Common myeloid progenitor, CD34-positive (primary cell): Measurements from ENCODE around the gene USF1.

Experiments used
- CTCF ChIA-PET: fragments of 350-600 bp; sonication (Branson Sonifier 250); formaldehyde crosslinking; loops from one replicate; lab custom pipeline; 2021; ENCODE audit warnings: antibody characterized with exemption; lab: Charles Lee
- POLR2A ChIA-PET: fragments of 350-600 bp; sonication (Branson Sonifier 250); formaldehyde crosslinking; loops from one replicate; lab custom pipeline; 2021; ENCODE audit warnings: antibody characterized with exemption; lab: Charles Lee
- DNase-seq, 3 donors: peaks; one replicate each; pipeline versions ENCODE4 v3.0.0 to v3.0.0-alpha.2; 2013
- H3K27ac ChIP-seq, 2 experiments: 1 replicate in 1 of 2; 2 replicates in 1 of 2; pipeline ENCODE4 v1.7.0; 2013; ENCODE audit warnings: inconsistent platforms in 2 of 2, low read length in 2 of 2, mild to moderate bottlenecking in 2 of 2, low read depth in 1 of 2, moderate library complexity in 1 of 2; ENCODE audit not compliant: severe bottlenecking in 2 of 2, insufficient read depth in 1 of 2, poor library complexity in 1 of 2
- H3K27me3 ChIP-seq, 5 experiments: replicated peaks in 2 of 5; 1 replicate in 3 of 5; 2 replicates in 2 of 5; pipeline versions ENCODE4 v1.6.1 to v1.7.0; 2013; ENCODE audit warnings: low read length in 4 of 5, mild to moderate bottlenecking in 2 of 5, moderate library complexity in 2 of 5, inconsistent platforms in 1 of 5; ENCODE audit not compliant: insufficient read depth in 5 of 5, control insufficient read depth in 4 of 5
- H3K36me3 ChIP-seq, 4 experiments: 1 replicate in 2 of 4; 2 replicates in 2 of 4; pipeline versions ENCODE4 v1.6.1 to v1.7.0; 2013; ENCODE audit warnings: low read length in 3 of 4, control low read depth in 1 of 4, mild to moderate bottlenecking in 1 of 4; ENCODE audit not compliant: control insufficient read depth in 4 of 4, insufficient read depth in 4 of 4
- H3K4me1 ChIP-seq, 4 experiments: 1 replicate in 3 of 4; 2 replicates in 1 of 4; pipeline versions ENCODE4 v1.6.1 to v1.7.1; 2013; ENCODE audit warnings: low read length in 3 of 4, mild to moderate bottlenecking in 3 of 4, control low read depth in 1 of 4, inconsistent platforms in 1 of 4, moderate library complexity in 1 of 4; ENCODE audit not compliant: control insufficient read depth in 4 of 4, insufficient read depth in 4 of 4; ENCODE audit errors: control extremely low read depth in 1 of 4
- H3K4me3 ChIP-seq, 7 experiments: 1 replicate in 4 of 7; 2 replicates in 3 of 7; pipeline versions ENCODE4 v1.5.1 to v1.7.0; 2013; ENCODE audit warnings: mild to moderate bottlenecking in 7 of 7, low read length in 6 of 7, moderate library complexity in 6 of 7, inconsistent platforms in 2 of 7, low read depth in 2 of 7, control low read depth in 1 of 7; ENCODE audit not compliant: insufficient read depth in 4 of 7, control insufficient read depth in 1 of 7; ENCODE audit errors: extremely low read depth in 1 of 7
- H3K9me3 ChIP-seq, 5 experiments: 1 replicate in 4 of 5; 2 replicates in 1 of 5; pipeline versions ENCODE4 v1.6.1 to v1.7.1; 2013; ENCODE audit warnings: low read length in 4 of 5, mild to moderate bottlenecking in 2 of 5, inconsistent platforms in 1 of 5, low read depth in 1 of 5, moderate library complexity in 1 of 5; ENCODE audit not compliant: control insufficient read depth in 4 of 5, insufficient read depth in 2 of 5; ENCODE audit errors: control extremely low read depth in 1 of 5
- WGBS: methylation state at CpG from one replicate; pipeline ENCODE4 v1.1.5; 2013; ENCODE audit not compliant: insufficient coverage; 5-methylcytosine and 5-hydroxymethylcytosine counted together

Gene USF1

DNA sequence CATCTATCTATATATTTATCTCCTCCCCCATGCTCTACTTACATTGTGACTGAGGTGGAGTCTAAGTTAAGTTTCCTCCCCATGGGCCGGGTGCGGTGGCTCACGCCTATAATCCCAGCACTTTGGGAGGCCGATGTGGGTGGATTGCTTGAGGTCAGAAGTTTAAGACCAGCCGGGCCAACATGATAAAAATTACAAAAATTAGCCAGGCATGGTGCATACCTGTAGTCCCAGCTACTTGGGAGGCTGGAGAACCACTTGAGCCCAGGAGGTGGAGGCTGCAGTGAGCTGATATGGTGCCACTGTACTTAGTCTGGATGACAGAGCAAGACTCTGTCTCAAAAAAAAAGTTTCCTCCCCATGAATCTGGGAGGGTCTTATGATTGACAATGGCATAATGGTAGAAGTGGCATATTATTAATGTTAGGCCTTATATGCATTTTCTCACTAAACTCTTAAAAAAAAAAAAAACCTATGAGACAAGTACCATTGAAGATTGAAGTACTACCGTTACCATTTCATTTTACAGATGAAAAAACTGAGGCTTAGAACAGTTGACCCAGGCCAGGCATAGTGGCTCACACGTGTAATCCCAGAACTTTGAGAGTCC lies 36.1 kb downstream of the USF1 start:
- Histone ChIP-seq H3K27ac (no peak overlapping the region), H3K4me3 (no peak overlapping the region)
- 86% methylated on average over 7 of the region's 7 CpGs for WGBS

DNA sequence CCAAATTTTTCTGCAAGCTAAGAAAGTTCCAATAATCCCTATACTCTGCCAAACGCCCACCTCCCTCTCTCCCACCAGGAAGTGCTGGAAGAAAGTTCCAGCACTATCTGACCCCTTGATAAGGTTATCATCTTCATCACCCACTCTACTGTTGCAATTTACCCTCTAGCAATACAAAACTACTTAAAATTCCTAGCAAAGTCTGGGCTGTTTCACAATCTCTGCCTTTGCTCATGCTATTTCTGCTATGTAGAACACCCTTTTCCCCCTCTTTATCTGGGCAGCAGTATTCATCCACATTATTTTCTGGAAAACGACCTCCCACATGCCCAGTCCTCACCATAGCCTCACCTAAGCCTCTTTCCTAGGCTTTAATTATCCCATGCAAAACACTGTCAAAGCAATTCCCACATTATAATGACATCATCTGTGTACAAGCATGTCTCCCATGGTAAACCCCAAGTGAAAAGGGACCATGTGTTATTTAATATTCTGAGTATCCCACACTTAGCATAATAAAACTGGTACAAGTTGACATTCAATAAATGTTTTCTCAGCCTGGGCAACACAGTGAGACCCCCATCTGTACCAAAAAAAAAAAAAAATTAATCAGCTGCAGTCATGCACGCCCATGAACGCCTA lies 36.8 kb downstream of the USF1 start:
- Histone ChIP-seq H3K4me3 (no peak overlapping the region), H3K27ac (no peak overlapping the region), H3K27me3 (no peaks in the 10 kb centered on the region), H3K4me1 (peaks cover 10 to 30% (median 22%) of the 10 kb centered on the region in 4 experiments), H3K9me3 (no peaks in the 10 kb centered on the region), H3K36me3 (peaks cover 0 to 7% (median 1%) of the 10 kb centered on the region in 4 experiments)
- ChIA-PET POLR2A (no interaction called here), CTCF (interaction anchor here (1.1 to 13.2 kb wide), 4 partner anchors 12 to 132 kb away, joined by 3 to 120 read pairs (median 12); no protein-coding TSS in a partner anchor)
- no peak for DNase-seq
- WGBS: 100% methylated on average over 2 of the region's 4 CpGs

More for the DNA sequence above, 36.1 kb downstream of the USF1 start:
- H3K4me1 ChIP-seq: peaks cover 12 to 36% (median 28%) of the 10 kb centered on the region in 4 experiments
- ChIA-PET POLR2A (interaction anchor here (0.7 kb wide), 1 partner anchor 37 kb away, joined by 3 read pairs; no protein-coding TSS in a partner anchor), CTCF (interaction anchor here (1.2 to 13.2 kb wide), 4 partner anchors 11 to 132 kb away, joined by 4 to 120 read pairs (median 14); partner anchors contain the start of gene F11R)
- no peaks in the 10 kb centered on the region for H3K9me3 ChIP-seq
- peak in 1 of 3 donors; percentile 33 for DNase-seq
- H3K27me3 ChIP-seq: no peaks in the 10 kb centered on the region
- peaks cover 0 to 7% (median 1%) of the 10 kb centered on the region in 4 experiments for H3K36me3 ChIP-seq

DNA sequence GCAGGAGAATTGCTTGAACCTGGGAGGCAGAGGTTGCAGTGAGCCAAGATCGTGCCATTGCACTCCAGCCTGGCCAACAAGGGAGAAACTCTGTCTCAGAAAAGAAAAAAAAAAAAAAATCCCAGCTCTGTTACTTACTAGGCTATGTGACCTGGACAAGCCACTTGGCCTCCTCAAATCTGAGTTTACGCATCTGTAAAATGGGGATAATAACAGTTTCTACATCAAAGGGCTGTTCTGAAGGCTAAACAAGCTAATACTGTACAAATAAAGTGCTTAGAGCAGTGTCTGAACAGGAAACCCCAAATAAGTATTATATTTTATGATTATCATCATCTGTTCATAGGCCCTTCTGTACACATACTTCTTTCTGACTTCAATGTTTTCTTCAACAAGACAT lies 38.4 kb downstream of the USF1 start:
- no peak for DNase-seq
- ChIA-PET CTCF (interaction anchor here (1.1 to 13.2 kb wide), 3 partner anchors 10 to 32 kb away, joined by 5 to 120 read pairs (median 7); partner anchors contain the start of gene TSTD1), POLR2A (no interaction called here)

DNA sequence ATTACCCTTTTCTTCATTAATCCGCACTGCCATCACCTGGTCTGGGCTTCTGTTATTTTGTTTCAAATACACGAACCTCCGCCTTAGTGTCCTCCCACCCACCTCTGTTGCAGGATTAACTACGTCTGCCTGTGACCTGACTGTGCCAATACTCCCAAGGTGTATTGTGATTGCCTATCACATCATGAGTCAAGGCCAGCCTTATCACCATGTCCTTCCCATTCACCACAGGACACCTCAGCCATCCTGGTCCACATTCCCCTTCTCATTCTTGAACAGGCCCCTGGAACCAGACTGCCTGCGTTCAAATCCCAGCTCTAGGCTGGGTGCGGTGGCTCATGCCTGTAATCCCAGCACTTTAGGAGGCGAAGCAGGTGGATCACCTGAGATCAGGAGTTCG lies 39.2 kb downstream of the USF1 start:
- H3K9me3 ChIP-seq: no peaks in the 10 kb centered on the region
- CTCF ChIA-PET: interaction anchor here (0.7 to 13.2 kb wide), 6 partner anchors 9 to 92 kb away, joined by 3 to 120 read pairs (median 6); partner anchors contain the start of genes KLHDC9 and TSTD1
- peaks cover 0 to 7% (median 3%) of the 10 kb centered on the region in 4 experiments for H3K36me3 ChIP-seq
- WGBS: 98% methylated on average over 5 of the region's 8 CpGs
- DNase-seq: no peak
- H3K4me3 ChIP-seq: no peak overlapping the region
- POLR2A ChIA-PET: no interaction called here
- H3K27ac ChIP-seq: no peak overlapping the region
- peaks cover 0 to 7% (median under 1%) of the 10 kb centered on the region in 4 experiments for H3K4me1 ChIP-seq
- H3K27me3 ChIP-seq: no peaks in the 10 kb centered on the region

More for the DNA sequence above, 38.4 kb downstream of the USF1 start:
- peaks cover 4 to 14% (median 7%) of the 10 kb centered on the region in 4 experiments for H3K4me1 ChIP-seq
- no peaks in the 10 kb centered on the region for H3K9me3 ChIP-seq
- 100% methylated on average over 1 of the region's 2 CpGs for WGBS
- H3K36me3 ChIP-seq: peaks cover 0 to 7% (median 1%) of the 10 kb centered on the region in 4 experiments
- H3K27ac ChIP-seq: no peak overlapping the region
- H3K27me3 ChIP-seq: no peaks in the 10 kb centered on the region
- no peak overlapping the region for H3K4me3 ChIP-seq

DNA sequence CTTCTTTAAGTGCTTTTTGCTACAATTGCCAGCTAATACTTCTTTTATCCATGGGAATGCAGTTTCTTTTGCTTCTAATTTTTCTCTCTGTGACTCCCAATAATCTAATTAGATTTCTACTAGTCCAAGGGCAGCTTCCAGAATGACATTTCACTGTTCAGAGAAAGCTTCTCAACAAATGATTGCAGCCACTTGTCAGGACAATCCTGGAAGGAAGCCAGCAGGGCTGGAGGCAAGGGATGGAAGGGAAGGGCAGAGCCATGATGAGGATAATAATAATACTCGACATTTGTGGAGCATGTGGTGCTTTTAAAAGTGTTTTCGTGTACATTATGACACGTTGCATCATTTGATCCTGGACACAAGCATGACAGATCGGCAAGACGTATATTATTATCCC lies 44.3 kb downstream of the USF1 start:
- CTCF ChIA-PET: interaction anchor here (1.2 to 8.6 kb wide), 5 partner anchors 9 to 96 kb away, joined by 3 to 120 read pairs (median 5); partner anchors contain the start of gene KLHDC9
- 96% methylated on average over 3 of the region's 5 CpGs for WGBS
- H3K4me1 ChIP-seq: peaks cover 0 to 6% (median 5%) of the 10 kb centered on the region in 4 experiments

DNA sequence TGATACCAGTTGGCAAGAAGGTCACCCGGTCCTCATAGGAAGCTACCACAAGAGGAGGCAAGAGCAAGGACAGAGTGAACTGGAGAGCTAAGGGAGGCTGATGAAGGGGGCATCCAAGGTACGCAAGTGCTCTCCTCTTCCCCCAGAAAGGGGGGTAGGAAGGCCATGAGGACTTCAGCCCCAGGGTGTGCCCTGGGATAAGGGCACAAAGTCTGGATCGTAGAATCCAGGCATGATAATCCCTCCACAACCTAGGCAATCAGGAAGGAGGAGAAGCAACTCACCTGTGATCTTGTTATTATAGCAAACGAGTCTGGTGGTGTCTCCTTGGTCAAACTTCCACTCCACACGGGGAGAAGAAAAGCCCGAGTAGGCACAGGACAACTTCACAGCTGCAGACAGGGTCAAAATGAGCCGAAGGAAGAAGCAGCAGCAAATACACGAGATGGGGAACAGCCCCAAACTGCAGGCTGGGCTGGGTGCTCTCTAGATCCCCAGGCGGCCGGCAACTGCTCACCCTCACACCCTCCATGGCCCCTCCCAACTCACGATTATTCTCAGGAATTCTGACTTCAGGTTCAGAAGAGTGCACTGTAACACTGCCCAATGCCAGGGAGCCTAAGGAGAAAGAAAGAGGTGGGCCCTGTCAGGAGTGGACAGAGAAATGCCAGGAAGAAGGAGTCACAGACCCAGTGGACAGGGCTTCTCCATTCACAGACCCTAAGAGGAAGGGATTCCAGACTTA lies 44.9 kb downstream of the USF1 start:
- H3K36me3 ChIP-seq: peaks cover 14 to 35% (median 30%) of the 10 kb centered on the region in 4 experiments

More for the DNA sequence above, 44.3 kb downstream of the USF1 start:
- DNase-seq: no peak
- POLR2A ChIA-PET: interaction anchor here (0.5 kb wide), 1 partner anchor 13 kb away, joined by 10 read pairs; no protein-coding TSS in a partner anchor
- no peaks in the 10 kb centered on the region for H3K9me3 ChIP-seq
- H3K27me3 ChIP-seq: no peaks in the 10 kb centered on the region
- no peak overlapping the region for H3K27ac ChIP-seq
- H3K36me3 ChIP-seq: peaks cover 14 to 38% (median 30%) of the 10 kb centered on the region in 4 experiments
- no peak overlapping the region for H3K4me3 ChIP-seq

More for the DNA sequence above, 44.9 kb downstream of the USF1 start:
- no peaks in the 10 kb centered on the region for H3K9me3 ChIP-seq
- POLR2A ChIA-PET: interaction anchor here (0.5 to 1.4 kb wide), 3 partner anchors 13 to 20 kb away, joined by 3 to 10 read pairs (median 3); partner anchors contain the start of gene F11R
- DNase-seq: no peak
- H3K4me3 ChIP-seq: no peak overlapping the region
- peaks cover 0 to 6% (median 5%) of the 10 kb centered on the region in 4 experiments for H3K4me1 ChIP-seq
- H3K27me3 ChIP-seq: no peaks in the 10 kb centered on the region
- no peak overlapping the region for H3K27ac ChIP-seq
- CTCF ChIA-PET: interaction anchor here (1.2 to 8.6 kb wide), 9 partner anchors 9 to 97 kb away, joined by 3 to 120 read pairs (median 9); partner anchors contain the start of genes F11R, KLHDC9 and TSTD1
- WGBS: 98% methylated on average over 7 of the region's 11 CpGs
